Caco-2 (cell line): Measurements from ENCODE around the gene LAMC2. TPM values are rescaled to one million over a fixed set of nuclear protein-coding genes. Genes with fewer than 3 reads are reported as not detected.

Experiments
- BruUV-seq: library from RNA; stranded (reverse); fragments of 400-500 nt; replicated peaks from 2 replicates; lab custom pipeline; 2021; lab: Mats Ljungman, UMichigan
- CTCF ChIA-PET: fragments of 300-600 bp; sonication (Branson Sonifier 250); formaldehyde crosslinking; loops from one replicate; lab custom pipeline; 2022; ENCODE audit warnings: antibody characterized with exemption; lab: Charles Lee
- POLR2A ChIA-PET: fragments of 300-600 bp; sonication (Branson Sonifier 250); formaldehyde crosslinking; loops from one replicate; lab custom pipeline; 2022; ENCODE audit warnings: antibody characterized with exemption; lab: Charles Lee
- DNase-seq, 2 experiments: peaks; one replicate each; pipeline versions ENCODE4 v3.0.0 to v3.0.0-alpha.2; 2020 to 2022
- H3K27me3 ChIP-seq: replicated peaks from 2 replicates; pipeline ENCODE4 v1.6.0; 2011; ENCODE audit warnings: low read length; ENCODE audit not compliant: control insufficient read depth, insufficient read depth
- H3K36me3 ChIP-seq: 2 replicates; pipeline ENCODE4 v1.5.1; 2011; ENCODE audit warnings: low read length; ENCODE audit not compliant: control insufficient read depth, insufficient read depth
- H3K4me1 ChIP-seq: fragments of 250-450 bp; sonication (Bioruptor Pico); 2 replicates; pipeline ENCODE4 v1.5.1; 2020; ENCODE audit warnings: mild to moderate bottlenecking
- H3K4me3 ChIP-seq: 2 replicates; pipeline ENCODE4 v1.5.1; 2011; ENCODE audit warnings: low read depth, mild to moderate bottlenecking, control low read depth, low read length
- H3K9me3 ChIP-seq: fragments of 250-450 bp; sonication (Bioruptor Pico); 2 replicates; pipeline ENCODE4 v1.5.1; 2020; ENCODE audit warnings: mild to moderate bottlenecking, moderate library complexity
- H3K27ac Mint-ChIP-seq: one replicate; pipeline ENCODE4 v1.8.0; 2022; ENCODE audit warnings: mixed read lengths; ENCODE audit not compliant: unreplicated experiment
- H3K27me3 Mint-ChIP-seq: one replicate; pipeline ENCODE4 v1.8.0; 2022; ENCODE audit warnings: mixed read lengths; ENCODE audit not compliant: insufficient read depth, unreplicated experiment
- H3K36me3 Mint-ChIP-seq: one replicate; pipeline ENCODE4 v1.8.0; 2022; ENCODE audit warnings: mild to moderate bottlenecking, mixed read lengths; ENCODE audit not compliant: insufficient read depth, unreplicated experiment
- H3K4me1 Mint-ChIP-seq: one replicate; pipeline ENCODE4 v1.8.0; 2022; ENCODE audit warnings: low read depth, mixed read lengths; ENCODE audit not compliant: unreplicated experiment
- H3K4me3 Mint-ChIP-seq: one replicate; pipeline ENCODE4 v1.8.0; 2022; ENCODE audit warnings: mild to moderate bottlenecking, moderate library complexity, mixed read lengths; ENCODE audit not compliant: unreplicated experiment
- H3K9me3 Mint-ChIP-seq: one replicate; pipeline ENCODE4 v1.8.0; 2022; ENCODE audit warnings: mixed read lengths; ENCODE audit not compliant: unreplicated experiment
- CTCF ChIP-seq, 2 experiments: fragments of 200-600 bp in 1 of 2; IDR thresholded peaks; 1 replicate in 1 of 2; 2 replicates in 1 of 2; pipeline versions ENCODE4 v1.5.1 to v1.8.0; 2011 to 2022; ENCODE audit warnings: antibody characterized with exemption in 1 of 2, control low read depth in 1 of 2, inconsistent platforms in 1 of 2, low read depth in 1 of 2, low read length in 1 of 2, mild to moderate bottlenecking in 1 of 2, moderate library complexity in 1 of 2; ENCODE audit not compliant: insufficient read depth in 1 of 2, severe bottlenecking in 1 of 2, unreplicated experiment in 1 of 2
- intact Hi-C: fragments of 100-400 bp; cut with micrococcal nuclease; formaldehyde crosslinking; loops from one replicate; pipeline ENCODE4 v1.10.0; 2022; ENCODE audit not compliant: unreplicated experiment
- total RNA-seq: library from RNA; stranded (reverse); gene quantifications from 2 replicates; pipeline ENCODE4 v1.2.3, GENCODE V29; 2022

Gene LAMC2
- total RNA-seq, 1 experiment from 2014 or later, result 34.9 TPM

- no peaks in the 10 kb centered on the region for H3K9me3 Mint-ChIP-seq
- no peaks in the 10 kb centered on the region for H3K27me3 Mint-ChIP-seq
- TF ChIP-seq CTCF (IDR thresholded peaks at IDR 0.05; ENCODE audit: insufficient read depth in 1 of 2, low read depth in 1 of 2, low read length in 1 of 2, severe bottlenecking in 1 of 2, unreplicated experiment in 1 of 2), result no peak
- ChIA-PET CTCF (interaction anchor here (0.7 kb wide), 1 partner anchor 19 kb away, joined by 3 read pairs; no protein-coding TSS in a partner anchor), POLR2A (no interaction called here)
- H3K4me3 ChIP-seq, result no peak overlapping the region
- H3K4me1 ChIP-seq, result no peaks in the 10 kb centered on the region
- H3K36me3 ChIP-seq, result no peaks in the 10 kb centered on the region
- H3K4me3 Mint-ChIP-seq, result no peak overlapping the region
- H3K9me3 ChIP-seq, result no peaks in the 10 kb centered on the region
- BruUV-seq, result no TSS peak
- H3K27ac Mint-ChIP-seq, result no peak overlapping the region
- intact Hi-C loops, result no loop called here
- peaks cover 6% of the 10 kb centered on the region for H3K4me1 Mint-ChIP-seq
- no peak for DNase-seq
- no peaks in the 10 kb centered on the region for H3K36me3 Mint-ChIP-seq
- H3K27me3 ChIP-seq, result no peaks in the 10 kb centered on the region
Observed at GRCh38 chr1:183209533-183210158, 23.6 kb downstream of the LAMC2 start.

- no peaks in the 10 kb centered on the region for H3K27me3 Mint-ChIP-seq
Observed at GRCh38 chr1:183210681-183211080, 24.6 kb downstream of the LAMC2 start.

GRCh38 chr1:183212870-183213269, 26.8 kb downstream of the LAMC2 start:
- Mint-ChIP-seq H3K4me1 (peaks cover 13% of the 10 kb centered on the region), H3K27me3 (no peaks in the 10 kb centered on the region), H3K4me3 (no peak overlapping the region), H3K36me3 (no peaks in the 10 kb centered on the region), H3K9me3 (no peaks in the 10 kb centered on the region), H3K27ac (no peak overlapping the region)
- Histone ChIP-seq H3K27me3 (no peaks in the 10 kb centered on the region), H3K4me3 (no peak overlapping the region), H3K4me1 (no peaks in the 10 kb centered on the region), H3K9me3 (no peaks in the 10 kb centered on the region), H3K36me3 (no peaks in the 10 kb centered on the region)
- POLR2A ChIA-PET, result no interaction called here
- no TSS peak for BruUV-seq
- intact Hi-C loops, result no loop called here
- no peak for TF ChIP-seq CTCF (IDR thresholded peaks at IDR 0.05; ENCODE audit: insufficient read depth in 1 of 2, low read depth in 1 of 2, low read length in 1 of 2, severe bottlenecking in 1 of 2, unreplicated experiment in 1 of 2)
- DNase-seq, result no peak
- CTCF ChIA-PET, result interaction anchor here (0.6 kb wide), 2 partner anchors 16 to 32 kb away, joined by 3 to 4 read pairs; no protein-coding TSS in a partner anchor

More at GRCh38 chr1:183210681-183211080, 24.6 kb downstream of the LAMC2 start:
- Mint-ChIP-seq H3K4me1 (peaks cover 6% of the 10 kb centered on the region), H3K36me3 (no peaks in the 10 kb centered on the region), H3K9me3 (no peaks in the 10 kb centered on the region), H3K4me3 (no peak overlapping the region), H3K27ac (no peak overlapping the region)
- CTCF ChIA-PET, result no interaction called here
- no peaks in the 10 kb centered on the region for H3K9me3 ChIP-seq
- no peak overlapping the region for H3K4me3 ChIP-seq
- no peak for TF ChIP-seq CTCF (IDR thresholded peaks at IDR 0.05; ENCODE audit: insufficient read depth in 1 of 2, low read depth in 1 of 2, low read length in 1 of 2, severe bottlenecking in 1 of 2, unreplicated experiment in 1 of 2)
- intact Hi-C loops, result no loop called here
- DNase-seq, result no peak
- no peaks in the 10 kb centered on the region for H3K4me1 ChIP-seq
- no peaks in the 10 kb centered on the region for H3K36me3 ChIP-seq
- BruUV-seq, result no TSS peak
- POLR2A ChIA-PET, result no interaction called here
- no peaks in the 10 kb centered on the region for H3K27me3 ChIP-seq
